ENCODE results near the gene CITED4. TPM values are rescaled to one million over a fixed set of nuclear protein-coding genes. Genes with fewer than 3 reads are reported as not detected.

CITED4 gene
- total and polyA plus RNA-seq, 9 of the 15 experiments (the other 6 are each of a cell fraction or from before 2014, with no cell fraction given) = 0.11 to 1.2 (median 0.17) TPM; not detected in 2

GRCh38 chr1:40822890-40823289 is 39.3 kb downstream of the CITED4 start (continued):
- TF ChIP-seq ZNF280B (CRISPR knock-in tag; IDR thresholded peaks at IDR 0.05) (no peak), SIRT6 (IDR thresholded peaks at IDR 0.05; ENCODE audit: low read depth, low read length) (no peak), ZBTB8A (IDR thresholded peaks at IDR 0.05; ENCODE audit: partially characterized antibody) (no peak), L3MBTL2 (IDR thresholded peaks at IDR 0.05) (no peak), POLR2B (IDR thresholded peaks at IDR 0.05; ENCODE audit: low read depth, partially characterized antibody) (no peak), JUND (IDR thresholded peaks at IDR 0.05; ENCODE audit: borderline replicate concordance, low read depth, low read length) (no peak), JUND (tag; IDR thresholded peaks at IDR 0.05; ENCODE audit: borderline replicate concordance, low read depth, low read length) (no peak), KDM4B (IDR thresholded peaks at IDR 0.05; ENCODE audit: borderline replicate concordance in 2 of 2, low read depth in 1 of 2) (no peak), NFIX (CRISPR knock-in tag; IDR thresholded peaks at IDR 0.05; ENCODE audit: low read depth) (no peak), ZFX (CRISPR knock-in tag; IDR thresholded peaks at IDR 0.05) (no peak), SFPQ (IDR thresholded peaks at IDR 0.05; ENCODE audit: low read depth, low read length) (no peak), POLR2A (conservative IDR thresholded peaks at IDR 0.05) (no peak), ZBTB34 (CRISPR knock-in tag; IDR thresholded peaks at IDR 0.05) (no peak), ELF1 (tag; IDR thresholded peaks at IDR 0.05) (no peak)

Data from K562 (cell line).